H1 (cell line): ENCODE measurements around the gene FRRS1L. TPM values are rescaled to one million over a fixed set of nuclear protein-coding genes. Genes with fewer than 3 reads are reported as not detected.

Experiments
- CTCF ChIA-PET: fragments of 300-600 bp; sonication (Branson Sonifier 250); formaldehyde crosslinking; loops from one replicate; lab custom pipeline; 2021; ENCODE audit not compliant: partially characterized antibody; lab: Charles Lee
- POLR2A ChIA-PET: fragments of 300-600 bp; sonication (Branson Sonifier 250); formaldehyde crosslinking; loops from one replicate; lab custom pipeline; 2021; ENCODE audit warnings: inconsistent platforms; ENCODE audit not compliant: partially characterized antibody; lab: Charles Lee
- DNase-seq, 2 experiments: peaks; one replicate each; pipeline versions ENCODE4 v3.0.0 to v3.0.0-alpha.2; 2010 to 2022; ENCODE audit warnings: low spot score in 2 of 2, low read depth in 1 of 2, mixed read lengths in 1 of 2
- FAIRE-seq: peaks from 2 replicates; lab custom pipeline; 2011; peaks lifted over from hg19 to GRCh38; lab: Jason Lieb, UNC
- H2AFZ ChIP-seq: 2 replicates; pipeline ENCODE4 v1.8.1; 2012; ENCODE audit warnings: low read length, inconsistent platforms
- H2AK5ac ChIP-seq: 2 replicates; pipeline ENCODE4 v1.6.1; 2013; ENCODE audit warnings: low read depth, low read length
- H2BK120ac ChIP-seq: replicated peaks from 2 replicates; pipeline ENCODE3; 2013; ENCODE audit warnings: low read depth, low read length, inconsistent platforms
- H2BK12ac ChIP-seq: 2 replicates; pipeline ENCODE4 v1.6.1; 2013; ENCODE audit warnings: low read depth, low read length
- H2BK15ac ChIP-seq: 2 replicates; pipeline ENCODE4 v1.6.1; 2013; ENCODE audit warnings: low read length
- H2BK20ac ChIP-seq: 2 replicates; pipeline ENCODE4 v1.6.1; 2013; ENCODE audit warnings: low read length
- H2BK5ac ChIP-seq: 2 replicates; pipeline ENCODE4 v1.6.1; 2013; ENCODE audit warnings: low read depth, low read length
- H3K14ac ChIP-seq: 2 replicates; pipeline ENCODE4 v1.6.1; 2013; ENCODE audit warnings: inconsistent platforms; ENCODE audit not compliant: insufficient read length
- H3K18ac ChIP-seq: 2 replicates; pipeline ENCODE4 v1.6.1; 2013; ENCODE audit warnings: low read length; ENCODE audit errors: extremely low read depth
- H3K23ac ChIP-seq: 2 replicates; pipeline ENCODE4 v1.6.1; 2013; ENCODE audit warnings: inconsistent platforms; ENCODE audit not compliant: insufficient read length
- H3K23me2 ChIP-seq: 2 replicates; pipeline ENCODE4 v1.6.1; 2013; ENCODE audit warnings: low read depth, low read length
- H3K27ac ChIP-seq: 2 replicates; pipeline ENCODE4 v1.6.1; 2011; ENCODE audit warnings: low read depth, low read length, inconsistent platforms
- H3K27me3 ChIP-seq, 4 experiments: replicated peaks in 1 of 4; 1 replicate in 1 of 4; 2 replicates in 3 of 4; pipeline versions ENCODE4 v1.6.1 to v1.8.1; 2011 to 2013; ENCODE audit warnings: low read length in 3 of 4, mild to moderate bottlenecking in 3 of 4, inconsistent platforms in 2 of 4, mixed read lengths in 2 of 4, moderate library complexity in 1 of 4; ENCODE audit not compliant: control insufficient read depth in 3 of 4, insufficient read depth in 3 of 4; ENCODE audit errors: extremely low read depth in 1 of 4
- H3K36me3 ChIP-seq, 4 experiments: 2 replicates each; pipeline versions ENCODE4 v1.6.1 to v1.8.1; 2011 to 2013; ENCODE audit warnings: mild to moderate bottlenecking in 4 of 4, low read length in 3 of 4, moderate library complexity in 2 of 4, control low read depth in 1 of 4, inconsistent platforms in 1 of 4; ENCODE audit not compliant: insufficient read depth in 4 of 4, control insufficient read depth in 2 of 4
- H3K4ac ChIP-seq: replicated peaks from 2 replicates; pipeline ENCODE3; 2013; ENCODE audit warnings: low read length, low read depth, mixed read lengths, inconsistent platforms; ENCODE audit not compliant: insufficient read length
- H3K4me1 ChIP-seq, 4 experiments: replicated peaks in 1 of 4; 1 replicate in 1 of 4; 2 replicates in 3 of 4; pipeline versions ENCODE4 v1.6.1 to v1.8.1; 2011 to 2013; ENCODE audit warnings: low read length in 3 of 4, inconsistent platforms in 2 of 4, mixed read lengths in 1 of 4; ENCODE audit not compliant: insufficient read depth in 4 of 4, control insufficient read depth in 3 of 4
- H3K4me2 ChIP-seq, 2 experiments: 2 replicates each; pipeline versions ENCODE4 v1.6.1 to v1.8.1; 2011 to 2013; ENCODE audit warnings: low read depth in 2 of 2, low read length in 2 of 2, control low read depth in 1 of 2, inconsistent platforms in 1 of 2, mild to moderate bottlenecking in 1 of 2; ENCODE audit not compliant: insufficient read depth in 1 of 2
- H3K4me3 ChIP-seq, 4 experiments: fragments of 200-600, 300-600 bp in 1 of 4; sonication (generic), shearing (Covaris generic), sonication (Bioruptor Twin) in 1 of 4; 2 replicates each; pipeline versions ENCODE4 v1.5.1 to v1.8.1; 2011 to 2016; ENCODE audit warnings: low read length in 4 of 4, low read depth in 3 of 4, control low read depth in 2 of 4, inconsistent platforms in 2 of 4, mild to moderate bottlenecking in 2 of 4, mixed read lengths in 1 of 4, moderate library complexity in 1 of 4; ENCODE audit not compliant: insufficient read depth in 2 of 4; ENCODE audit errors: extremely low read depth in 1 of 4
- H3K56ac ChIP-seq: replicated peaks from 2 replicates; pipeline ENCODE3; 2013; ENCODE audit warnings: low read depth, mild to moderate bottlenecking, mixed read lengths, low read length, inconsistent platforms; ENCODE audit not compliant: insufficient read length
- H3K79me1 ChIP-seq: 2 replicates; pipeline ENCODE4 v1.6.1; 2013; ENCODE audit warnings: low read depth, low read length, control low read depth
- H3K79me2 ChIP-seq, 2 experiments: 2 replicates each; pipeline versions ENCODE4 v1.6.1 to v1.8.1; 2012 to 2013; ENCODE audit warnings: low read length in 2 of 2, mild to moderate bottlenecking in 2 of 2, inconsistent platforms in 1 of 2; ENCODE audit not compliant: insufficient read depth in 2 of 2, control insufficient read depth in 1 of 2
- H3K9ac ChIP-seq, 4 experiments: replicated peaks in 1 of 4; 1 replicate in 1 of 4; 2 replicates in 3 of 4; pipeline versions ENCODE4 v1.6.1 to v1.8.1; 2011 to 2013; ENCODE audit warnings: low read depth in 3 of 4, low read length in 3 of 4, control low read depth in 2 of 4, mild to moderate bottlenecking in 2 of 4, moderate library complexity in 2 of 4, inconsistent platforms in 1 of 4; ENCODE audit errors: extremely low read depth in 1 of 4
- H3K9me3 ChIP-seq, 2 experiments: 2 replicates each; pipeline versions ENCODE4 v1.6.1 to v1.8.1; 2012 to 2013; ENCODE audit warnings: mild to moderate bottlenecking in 2 of 2, moderate library complexity in 2 of 2, control low read depth in 1 of 2, inconsistent platforms in 1 of 2, low read depth in 1 of 2, low read length in 1 of 2, mixed read lengths in 1 of 2; ENCODE audit not compliant: insufficient read depth in 2 of 2
- H4K20me1 ChIP-seq, 2 experiments: replicated peaks in 1 of 2; 2 replicates each; pipeline versions ENCODE3 to v1.8.1; 2011 to 2013; ENCODE audit warnings: inconsistent platforms in 2 of 2, low read length in 2 of 2, mild to moderate bottlenecking in 1 of 2; ENCODE audit not compliant: insufficient read depth in 2 of 2, control insufficient read depth in 1 of 2
- H4K5ac ChIP-seq: 2 replicates; pipeline ENCODE4 v1.6.1; 2013; ENCODE audit warnings: low read length, low read depth, mixed read lengths, inconsistent platforms; ENCODE audit not compliant: insufficient read length
- H4K8ac ChIP-seq: 2 replicates; pipeline ENCODE4 v1.8.0; 2013; ENCODE audit warnings: mild to moderate bottlenecking, moderate library complexity, low read length, inconsistent platforms; ENCODE audit not compliant: insufficient read depth; ENCODE audit errors: extremely low read depth
- H4K91ac ChIP-seq: replicated peaks from 2 replicates; pipeline ENCODE3; 2013; ENCODE audit warnings: low read length, mixed read lengths, inconsistent platforms; ENCODE audit not compliant: insufficient read length
- ASH2L ChIP-seq: fragments of 200-600, 300-600 bp; sonication (generic); IDR thresholded peaks from one replicate; pipeline ENCODE4 v1.7.1; 2017; ENCODE audit warnings: low read length
- RAD21 ChIP-seq, 2 experiments: IDR thresholded peaks in 1 of 2; conservative IDR thresholded peaks in 1 of 2; 2 replicates each; pipeline ENCODE4 v1.6.1; 2011; ENCODE audit warnings: low read depth in 2 of 2, low read length in 2 of 2, improper control_type of control experiment in 1 of 2, inconsistent platforms in 1 of 2, mild to moderate bottlenecking in 1 of 2, moderate library complexity in 1 of 2
- WGBS, 2 experiments: shearing (Covaris generic) in 1 of 2; methylation state at CpG; one replicate each; pipeline versions ENCODE4 v1.1.6 to v1.1.7; 2013 to 2015; ENCODE audit warnings: low lambda C conversion rate in 2 of 2, mixed read lengths in 2 of 2, inconsistent platforms in 1 of 2, low coverage in 1 of 2, missing lambda C conversion rate in 1 of 2; ENCODE audit not compliant: insufficient replicate concordance in 2 of 2, insufficient coverage in 1 of 2, insufficient read length in 1 of 2; ENCODE audit errors: extremely low coverage in 1 of 2, missing lambda C conversion rate in 1 of 2; 5-methylcytosine and 5-hydroxymethylcytosine counted together
- polyA plus RNA-seq, 7 experiments: library from polyadenylated mRNA; depleted of rRNA in 3 of 7; stranded (reverse) in 5 of 7; unstranded in 2 of 7; fragments of >200 nt in 5 of 7; fragments of 200-250 nt in 2 of 7; gene quantifications; 1 replicate in 5 of 7; 2 replicates in 1 of 7; 4 replicates in 1 of 7; pipeline versions ENCODE4 v1.2.1 to v1.2.3, GENCODE V29; 2011 to 2013; ENCODE audit warnings: missing spikeins in 2 of 7, mixed read lengths in 2 of 7
- total RNA-seq: library from RNA; stranded (reverse); fragmentation: NEBNext Ultra II Directional; extraction: Animal tissue kit (Norgen Biotek cat#: 25700); gene quantifications from 2 replicates; pipeline ENCODE4 v1.2.1, GENCODE V29; 2021
- TF ChIP-seq, protein P1 (sequence below), 3 experiments: IDR thresholded peaks; 1 replicate in 2 of 3; 2 replicates in 1 of 3; pipeline versions ENCODE4 v1.5.1 to v1.6.1; 2011; ENCODE audit warnings: low read length in 3 of 3, mild to moderate bottlenecking in 3 of 3, inconsistent platforms in 2 of 3, low read depth in 1 of 3, moderate library complexity in 1 of 3; ENCODE audit not compliant: insufficient read depth in 1 of 3; ENCODE audit errors: control extremely low read depth in 1 of 3

FRRS1L gene
- total and polyA plus RNA-seq, 2 of the 8 experiments (the other 6 are each of a cell fraction or from before 2014, with no cell fraction given), result 1.0 to 2.2 TPM

GRCh38 chr9:109206670-109207069 is 39.6 kb upstream of the FRRS1L start:
- POLR2A ChIA-PET, result interaction anchor here (1.1 kb wide), 1 partner anchor 123 kb away, joined by 4 read pairs; no protein-coding TSS in a partner anchor
- FAIRE-seq (no peak), DNase-seq (peak in 1 of 2 experiments; percentile 17)

More at GRCh38 chr9:109206670-109207069, 39.6 kb upstream of the FRRS1L start:
- H2BK20ac ChIP-seq, result no peak overlapping the region
- TF ChIP-seq RAD21 (IDR thresholded peaks at IDR 0.05 in 1 of 2, conservative IDR thresholded peaks at IDR 0.05 in 1 of 2; ENCODE audit: low read depth in 2 of 2, low read length in 2 of 2) (peak; percentile 42 to 50; a peak in 2 of 4 replicates), ASH2L (no peak)
- TF ChIP-seq, protein P1, sequence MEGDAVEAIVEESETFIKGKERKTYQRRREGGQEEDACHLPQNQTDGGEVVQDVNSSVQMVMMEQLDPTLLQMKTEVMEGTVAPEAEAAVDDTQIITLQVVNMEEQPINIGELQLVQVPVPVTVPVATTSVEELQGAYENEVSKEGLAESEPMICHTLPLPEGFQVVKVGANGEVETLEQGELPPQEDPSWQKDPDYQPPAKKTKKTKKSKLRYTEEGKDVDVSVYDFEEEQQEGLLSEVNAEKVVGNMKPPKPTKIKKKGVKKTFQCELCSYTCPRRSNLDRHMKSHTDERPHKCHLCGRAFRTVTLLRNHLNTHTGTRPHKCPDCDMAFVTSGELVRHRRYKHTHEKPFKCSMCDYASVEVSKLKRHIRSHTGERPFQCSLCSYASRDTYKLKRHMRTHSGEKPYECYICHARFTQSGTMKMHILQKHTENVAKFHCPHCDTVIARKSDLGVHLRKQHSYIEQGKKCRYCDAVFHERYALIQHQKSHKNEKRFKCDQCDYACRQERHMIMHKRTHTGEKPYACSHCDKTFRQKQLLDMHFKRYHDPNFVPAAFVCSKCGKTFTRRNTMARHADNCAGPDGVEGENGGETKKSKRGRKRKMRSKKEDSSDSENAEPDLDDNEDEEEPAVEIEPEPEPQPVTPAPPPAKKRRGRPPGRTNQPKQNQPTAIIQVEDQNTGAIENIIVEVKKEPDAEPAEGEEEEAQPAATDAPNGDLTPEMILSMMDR (IDR thresholded peaks at IDR 0.05; ENCODE audit: control extremely low read depth in 1 of 3, insufficient read depth in 1 of 3, low read depth in 1 of 3, low read length in 3 of 3), result peak; percentile 40 to 54 (median 45)
- no peaks in the 10 kb centered on the region for H3K9me3 ChIP-seq
- no peaks in the 10 kb centered on the region for H4K20me1 ChIP-seq
- H3K4ac ChIP-seq, result no peak overlapping the region
- no peaks in the 10 kb centered on the region for H3K23me2 ChIP-seq
- no peaks in the 10 kb centered on the region for H3K79me2 ChIP-seq
- no peak overlapping the region for H3K56ac ChIP-seq
- no peak overlapping the region for H2AFZ ChIP-seq
- no peak overlapping the region for H3K18ac ChIP-seq
- no peak overlapping the region for H3K23ac ChIP-seq
- no peak overlapping the region for H4K8ac ChIP-seq
- H3K79me1 ChIP-seq, result no peaks in the 10 kb centered on the region
- H4K91ac ChIP-seq, result no peak overlapping the region
- no peak overlapping the region for H3K4me3 ChIP-seq
- H2BK120ac ChIP-seq, result no peak overlapping the region
- H2BK5ac ChIP-seq, result no peak overlapping the region
- H3K4me1 ChIP-seq, result no peaks in the 10 kb centered on the region
- no peak overlapping the region for H3K9ac ChIP-seq
- H2BK12ac ChIP-seq, result no peak overlapping the region
- 81% methylated on average over 2 of the region's 2 CpGs; no CpG with 5 or more reads in 1 of the 2 experiments for WGBS, 2 experiments
- no peak overlapping the region for H3K14ac ChIP-seq
- no peak overlapping the region for H2AK5ac ChIP-seq
- no peaks in the 10 kb centered on the region for H3K27me3 ChIP-seq
- H3K4me2 ChIP-seq, result no peak overlapping the region
- no peaks in the 10 kb centered on the region for H3K36me3 ChIP-seq
- no peak overlapping the region for H3K27ac ChIP-seq
- no peak overlapping the region for H2BK15ac ChIP-seq
- H4K5ac ChIP-seq, result no peak overlapping the region
- CTCF ChIA-PET, result interaction anchor here (0.8 to 5.2 kb wide), 19 partner anchors 8 to 371 kb away, joined by 3 to 34 read pairs (median 4); no protein-coding TSS in a partner anchor
